ACC112 (cell line): ENCODE data around the gene BATF.
A peak's percentile ranks its signal among the peaks of the same experiment; 100 is the strongest.

Experiments
- H2AFZ ChIP-seq: fragments of 200-600 bp; sonication (generic); one replicate; pipeline ENCODE4 v1.6.0; 2017; ENCODE audit warnings: antibody characterized with exemption, low read length; ENCODE audit not compliant: unreplicated experiment
- H3K27ac ChIP-seq: fragments of 200-600 bp; sonication (generic); 2 replicates; pipeline ENCODE4 v1.5.1; 2014; ENCODE audit warnings: low read depth, mild to moderate bottlenecking, antibody characterized with exemption, low read length, moderate library complexity
- H3K27me3 ChIP-seq: fragments of 200-600 bp; sonication (generic); 2 replicates; pipeline ENCODE4 v1.6.1; 2014; ENCODE audit warnings: mild to moderate bottlenecking, antibody characterized with exemption, low read length, moderate library complexity, mixed read lengths; ENCODE audit not compliant: insufficient read depth
- H3K36me3 ChIP-seq: fragments of 200-600 bp; sonication (generic); 2 replicates; pipeline ENCODE4 v1.6.1; 2016; ENCODE audit warnings: mild to moderate bottlenecking, antibody characterized with exemption, low read length, moderate library complexity, mixed read lengths; ENCODE audit not compliant: insufficient read depth
- H3K4me1 ChIP-seq: fragments of 200-600 bp; sonication (generic); one replicate; pipeline ENCODE4 v1.6.1; 2016; ENCODE audit warnings: low read length, mixed read lengths; ENCODE audit not compliant: insufficient read depth, unreplicated experiment, control insufficient read depth
- H3K4me3 ChIP-seq: fragments of 200-600 bp; sonication (generic); 2 replicates; pipeline ENCODE4 v1.5.1; 2014; ENCODE audit warnings: mild to moderate bottlenecking, low read depth, low read length
- H3K79me2 ChIP-seq: fragments of 200-600 bp; sonication (generic); one replicate; pipeline ENCODE4 v1.6.0; 2016; ENCODE audit warnings: low read length; ENCODE audit not compliant: control insufficient read depth, unreplicated experiment, insufficient read depth

BATF gene

DNA sequence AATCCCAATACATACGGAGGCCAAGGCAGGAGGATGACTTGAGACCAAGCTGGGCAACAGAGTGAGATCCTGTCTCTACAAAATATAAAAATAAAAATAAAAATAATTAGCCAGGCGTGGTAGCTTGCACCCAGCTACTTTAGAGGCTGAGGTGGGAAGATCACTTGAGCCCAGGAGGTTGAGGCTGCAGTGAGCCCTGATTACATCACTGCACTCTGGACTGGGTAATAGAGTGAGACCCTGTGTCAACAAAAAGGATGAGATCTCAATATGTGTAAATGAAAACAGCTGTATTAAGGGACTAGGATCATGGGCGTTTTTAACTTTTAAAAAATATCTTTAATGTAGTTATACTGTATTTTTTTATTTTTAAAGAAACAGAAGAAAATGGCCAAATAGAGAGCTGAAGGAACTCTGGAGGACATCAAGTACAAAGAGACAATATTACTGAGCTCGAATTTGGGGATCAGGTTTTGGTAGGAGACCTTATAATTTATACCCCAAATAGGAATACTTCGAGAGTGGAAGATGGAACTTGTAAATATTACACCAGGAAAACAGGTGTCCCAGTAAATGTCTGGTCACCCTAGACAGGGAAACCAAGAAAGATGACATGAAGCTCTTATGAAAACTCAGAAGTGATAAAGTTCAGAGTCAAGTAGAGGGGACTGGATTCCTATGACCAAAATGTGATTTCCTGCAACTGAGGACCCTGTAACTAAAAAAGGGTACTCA, 13.1 kb downstream of the BATF start:
- Histone ChIP-seq H3K79me2 (no peaks in the 10 kb centered on the region), H3K27me3 (no peaks in the 10 kb centered on the region)

DNA sequence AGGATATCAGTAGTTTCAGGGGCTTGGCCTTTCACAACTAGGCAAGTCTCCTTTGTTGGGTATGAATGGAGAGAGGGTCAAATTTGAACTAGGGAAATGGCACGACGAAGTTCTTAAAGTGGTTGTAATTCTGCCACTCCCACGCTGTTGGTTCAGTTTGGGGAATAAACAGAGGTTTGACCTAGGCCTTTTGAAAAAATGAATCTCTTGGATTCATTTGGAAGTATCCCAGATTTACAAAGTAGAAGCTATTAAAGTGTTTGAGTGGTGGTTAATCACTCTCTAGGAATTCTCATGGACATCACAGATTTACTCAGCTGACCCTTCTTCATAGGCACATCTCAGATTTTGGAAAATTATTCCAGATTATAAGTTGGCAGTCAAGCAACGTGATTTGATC, 14.8 kb downstream of the BATF start:
- H3K36me3 ChIP-seq = no peaks in the 10 kb centered on the region
- H3K4me1 ChIP-seq = peaks cover 38% of the 10 kb centered on the region
- no peaks in the 10 kb centered on the region for H3K79me2 ChIP-seq
- peak overlapping the region; percentile 68 for H2AFZ ChIP-seq
- no peaks in the 10 kb centered on the region for H3K27me3 ChIP-seq
- H3K4me3 ChIP-seq = no peak overlapping the region
- H3K27ac ChIP-seq = peak overlapping the region; percentile 96

More for the DNA sequence above, 13.1 kb downstream of the BATF start:
- H3K4me1 ChIP-seq = peaks cover 50% of the 10 kb centered on the region
- peak overlapping the region; percentile 96 for H3K27ac ChIP-seq
- no peaks in the 10 kb centered on the region for H3K36me3 ChIP-seq
- peak overlapping the region; percentile 8; the same call in 1 of the 2 replicates for H3K4me3 ChIP-seq
- no peak overlapping the region for H2AFZ ChIP-seq

DNA sequence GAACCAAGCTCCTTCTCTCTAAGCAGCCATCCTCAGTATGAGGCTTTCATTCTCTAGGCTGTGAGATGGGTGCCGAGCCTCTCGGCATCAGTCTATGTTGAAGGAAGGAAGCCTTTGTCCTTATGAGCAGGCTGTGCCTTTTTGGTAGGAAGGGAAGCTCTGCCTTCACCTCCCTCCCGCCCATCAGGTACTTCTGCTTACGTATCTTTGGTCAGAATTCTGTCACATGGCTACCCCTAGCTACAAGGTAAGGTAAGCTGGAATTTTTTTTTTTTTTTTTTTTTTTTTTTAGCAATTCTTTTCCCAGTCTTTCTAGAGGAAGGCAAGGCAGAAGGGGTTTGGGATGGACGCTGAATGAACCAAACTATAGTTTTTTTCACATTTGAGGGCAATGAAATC, 16.9 kb downstream of the BATF start:
- Histone ChIP-seq H3K79me2 (no peaks in the 10 kb centered on the region), H3K4me3 (no peak overlapping the region), H3K36me3 (no peaks in the 10 kb centered on the region), H3K4me1 (peaks cover 29% of the 10 kb centered on the region), H3K27ac (no peak overlapping the region), H3K27me3 (no peaks in the 10 kb centered on the region), H2AFZ (no peak overlapping the region)

DNA sequence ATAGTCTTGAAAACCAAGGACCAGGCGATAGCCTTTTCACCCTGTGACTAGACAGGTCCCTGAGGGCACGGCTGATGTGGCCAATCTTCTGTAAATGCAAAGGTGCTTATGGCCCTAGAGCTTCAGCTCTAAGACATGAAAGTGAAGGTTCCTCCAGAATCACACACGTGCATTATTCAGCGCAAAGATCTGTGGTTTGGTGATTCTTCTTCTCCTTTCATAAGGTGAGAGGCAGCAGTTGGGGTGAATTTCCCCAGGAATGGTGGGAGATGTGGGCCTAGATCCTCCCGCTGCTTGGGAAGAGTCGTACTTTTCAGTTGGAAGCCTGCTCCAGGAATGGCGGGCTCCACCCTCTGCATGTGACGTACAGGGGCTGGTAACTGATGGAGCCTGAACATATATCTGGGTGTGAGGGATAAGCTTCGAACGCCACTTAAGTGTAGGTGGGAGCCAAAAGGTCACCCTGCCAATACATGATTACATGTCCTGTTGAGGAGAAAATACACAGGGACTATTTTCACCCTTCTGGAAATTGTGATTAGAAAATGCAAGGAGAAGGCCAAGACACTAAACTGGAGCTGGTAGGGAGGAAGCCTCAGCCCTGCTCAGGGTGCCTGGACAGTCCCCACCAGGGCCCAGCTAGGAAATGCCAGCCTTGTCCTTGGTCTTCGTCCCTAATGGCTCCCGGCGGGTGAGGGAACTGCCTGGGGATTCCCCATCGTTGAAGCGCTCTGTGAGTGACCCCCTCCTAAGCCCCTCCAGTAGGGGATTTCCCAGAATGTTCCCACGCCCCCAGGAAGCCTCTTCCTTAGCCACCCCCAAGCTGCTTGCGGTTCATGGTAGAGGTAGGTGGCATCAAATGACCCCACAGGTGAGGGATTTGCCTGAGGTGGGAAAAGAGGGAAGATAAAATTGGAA, 17.6 kb downstream of the BATF start:
- H3K4me1 ChIP-seq = peaks cover 22% of the 10 kb centered on the region
- H3K79me2 ChIP-seq = no peaks in the 10 kb centered on the region
- H3K27ac ChIP-seq = no peak overlapping the region
- H3K4me3 ChIP-seq = no peak overlapping the region
- no peak overlapping the region for H2AFZ ChIP-seq
- H3K36me3 ChIP-seq = no peaks in the 10 kb centered on the region
- H3K27me3 ChIP-seq = no peaks in the 10 kb centered on the region

DNA sequence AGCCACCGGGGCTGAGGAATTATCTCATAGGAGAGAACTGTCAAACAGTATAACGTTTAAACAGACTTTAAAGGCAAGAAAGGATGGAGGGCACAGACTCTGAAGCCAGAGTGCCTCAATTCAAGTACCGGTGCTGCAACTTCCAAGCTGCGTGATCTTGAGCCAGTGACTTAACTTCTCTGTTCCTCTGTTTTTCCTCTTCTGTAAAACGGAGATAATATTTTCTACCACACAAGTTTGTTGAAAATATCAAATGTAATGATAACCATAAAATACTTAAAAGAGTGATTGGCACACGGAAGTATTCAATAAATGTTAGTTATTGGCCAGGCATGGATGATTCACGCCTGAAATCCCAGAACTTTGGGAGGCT, 18.2 kb downstream of the BATF start:
- Histone ChIP-seq H3K36me3 (no peaks in the 10 kb centered on the region), H3K27ac (no peak overlapping the region), H3K4me3 (no peak overlapping the region), H3K27me3 (no peaks in the 10 kb centered on the region), H3K79me2 (no peaks in the 10 kb centered on the region), H2AFZ (no peak overlapping the region), H3K4me1 (peaks cover 17% of the 10 kb centered on the region)

DNA sequence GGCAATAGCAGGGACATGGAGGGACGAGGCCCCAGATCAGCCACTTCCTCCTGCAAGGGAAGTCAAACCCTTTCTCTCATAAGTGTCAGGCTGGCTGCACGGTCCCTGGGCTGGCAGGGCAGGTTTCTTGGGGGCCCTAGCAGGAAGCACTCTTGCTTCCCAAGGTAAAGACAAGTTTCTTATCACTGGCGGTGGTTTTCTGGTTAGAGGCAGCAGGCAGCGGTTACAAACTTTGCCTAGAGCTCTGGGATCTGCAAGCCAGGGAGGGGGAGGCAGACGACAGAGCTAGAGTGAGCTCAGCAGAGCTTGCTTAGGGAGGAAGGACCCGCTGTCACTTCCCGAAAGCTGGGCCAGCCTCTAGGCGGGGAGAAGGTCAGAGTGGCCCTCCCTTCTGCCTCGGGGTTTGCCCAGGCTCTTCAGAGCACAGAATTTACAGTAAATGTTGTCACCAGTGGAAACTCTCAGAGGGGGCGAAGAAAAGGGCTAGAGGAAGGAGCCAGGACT, 20.4 kb downstream of the BATF start:
- Histone ChIP-seq H3K27ac (no peak overlapping the region), H3K36me3 (no peaks in the 10 kb centered on the region), H3K27me3 (no peaks in the 10 kb centered on the region), H3K79me2 (no peaks in the 10 kb centered on the region), H3K4me3 (no peak overlapping the region), H3K4me1 (no peaks in the 10 kb centered on the region), H2AFZ (peak overlapping the region; percentile 77)

DNA sequence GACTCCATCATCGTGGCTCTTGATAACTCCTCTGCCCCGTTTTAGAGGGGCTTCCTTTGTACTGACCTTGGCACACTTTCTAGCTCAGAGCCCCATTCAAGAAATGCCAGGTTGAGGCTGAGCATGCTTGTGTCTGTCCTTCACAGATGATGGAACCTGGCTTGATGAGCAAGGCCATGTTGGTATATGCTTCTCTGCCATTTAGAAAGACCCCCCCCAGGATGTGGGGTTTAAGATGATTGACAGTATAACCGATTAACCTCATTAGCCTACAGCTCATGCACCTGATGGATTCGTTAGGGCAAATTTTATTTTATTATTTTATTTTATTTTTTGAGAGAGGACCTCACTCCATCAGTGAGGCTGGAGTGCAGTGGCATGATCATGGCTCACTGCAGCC, 21.0 kb downstream of the BATF start:
- no peaks in the 10 kb centered on the region for H3K27me3 ChIP-seq
- H3K4me3 ChIP-seq = no peak overlapping the region
- H3K4me1 ChIP-seq = no peaks in the 10 kb centered on the region
- H3K36me3 ChIP-seq = no peaks in the 10 kb centered on the region
- H3K79me2 ChIP-seq = no peaks in the 10 kb centered on the region
- no peak overlapping the region for H3K27ac ChIP-seq
- peak overlapping the region; percentile 77 for H2AFZ ChIP-seq

DNA sequence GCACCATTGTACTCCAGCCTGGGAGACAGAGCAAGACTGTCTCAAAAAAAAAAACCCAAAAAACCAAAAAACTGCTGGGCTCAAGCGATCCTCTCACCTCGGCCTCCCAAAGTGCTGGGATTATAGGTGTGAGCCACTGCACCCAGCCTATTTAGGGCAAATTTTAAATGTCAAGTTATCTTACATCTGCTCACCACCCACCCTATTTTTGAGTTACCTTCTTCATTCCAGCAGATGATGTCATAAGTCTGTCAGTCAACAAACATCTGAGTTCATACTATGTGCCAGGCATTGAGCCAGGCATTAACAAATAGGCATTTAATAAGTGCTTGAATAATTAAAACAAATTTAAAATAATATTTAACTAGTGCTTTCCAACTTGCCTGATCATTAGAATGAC, 21.5 kb downstream of the BATF start:
- no peak overlapping the region for H3K4me3 ChIP-seq

DNA sequence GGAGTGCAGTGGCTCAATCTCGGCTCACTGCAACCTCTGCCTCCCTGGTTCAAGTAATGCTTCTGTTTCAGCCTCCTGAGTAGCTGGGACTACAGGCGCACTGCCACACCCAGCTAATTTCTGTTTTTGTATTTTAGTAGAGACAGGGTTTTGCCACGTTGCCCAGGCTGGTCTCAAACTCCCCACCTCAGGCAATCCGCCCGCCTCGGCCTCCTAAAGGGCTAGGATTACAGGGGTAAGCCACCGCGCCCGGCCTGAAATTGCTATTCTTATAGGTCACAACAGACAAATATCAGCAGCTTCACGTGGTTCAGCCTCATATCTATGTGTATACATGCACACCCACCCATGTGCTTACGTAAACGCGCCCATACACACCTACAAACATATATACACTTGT, 23.6 kb downstream of the BATF start:
- Histone ChIP-seq H3K4me3 (no peak overlapping the region), H3K4me1 (no peaks in the 10 kb centered on the region), H3K79me2 (no peaks in the 10 kb centered on the region), H3K27me3 (no peaks in the 10 kb centered on the region), H2AFZ (no peak overlapping the region), H3K27ac (no peak overlapping the region), H3K36me3 (no peaks in the 10 kb centered on the region)

More for the DNA sequence above, 21.5 kb downstream of the BATF start:
- no peaks in the 10 kb centered on the region for H3K79me2 ChIP-seq
- H3K4me1 ChIP-seq = no peaks in the 10 kb centered on the region
- H3K27ac ChIP-seq = no peak overlapping the region
- H2AFZ ChIP-seq = no peak overlapping the region
- H3K36me3 ChIP-seq = no peaks in the 10 kb centered on the region
- no peaks in the 10 kb centered on the region for H3K27me3 ChIP-seq

DNA sequence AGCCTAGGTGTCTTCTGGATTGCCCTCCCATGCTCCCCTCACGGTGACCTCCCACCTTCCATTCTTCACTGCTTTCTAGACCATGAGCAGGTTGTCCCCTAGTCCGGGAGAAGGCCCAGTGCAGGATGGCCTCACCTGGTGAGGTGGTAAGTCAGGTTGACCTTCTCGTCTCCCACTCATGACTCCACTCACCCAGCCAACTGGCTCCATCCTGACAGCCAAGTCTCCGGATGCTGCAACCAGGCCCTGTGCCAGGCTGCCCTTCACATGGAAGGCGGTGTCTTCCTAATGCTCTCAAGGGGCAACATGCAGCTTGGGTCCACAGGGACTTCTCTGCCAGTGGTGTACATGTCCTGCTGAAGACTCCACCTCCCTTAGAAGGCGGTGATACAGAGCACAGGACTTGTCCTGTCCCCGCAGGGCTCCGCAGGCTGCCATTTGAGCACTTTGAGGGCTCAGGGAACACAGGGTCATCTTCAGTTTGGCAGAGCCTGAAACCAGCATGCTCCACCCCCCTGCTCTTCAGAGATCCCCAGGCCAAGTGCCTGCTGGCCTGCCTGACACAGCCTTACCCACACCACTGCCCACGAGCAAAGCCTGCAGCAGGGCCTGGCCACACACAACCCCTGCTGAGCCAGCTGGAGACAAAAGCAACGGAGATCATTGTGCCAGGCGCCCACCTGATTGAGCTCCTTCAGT, 25.4 kb downstream of the BATF start:
- Histone ChIP-seq H2AFZ (no peak overlapping the region), H3K4me1 (no peaks in the 10 kb centered on the region), H3K27me3 (no peaks in the 10 kb centered on the region), H3K4me3 (no peak overlapping the region), H3K36me3 (no peaks in the 10 kb centered on the region), H3K79me2 (no peaks in the 10 kb centered on the region), H3K27ac (peak overlapping the region; percentile 51; the same call in 1 of the 2 replicates)
